Measurements from ENCODE around the gene JPH4.

JPH4 gene

GRCh38 chr14:23522643-23523198 lies 55.9 kb downstream of the JPH4 start:
- no peak for DNase-seq

- DNase-seq, result no peak
These were observed 56.6 kb downstream of the JPH4 start for GRCh38 chr14:23521785-23522640.

GRCh38 chr14:23520899-23521533 lies 57.6 kb downstream of the JPH4 start:
- DNase-seq, result no peak

DNA sequence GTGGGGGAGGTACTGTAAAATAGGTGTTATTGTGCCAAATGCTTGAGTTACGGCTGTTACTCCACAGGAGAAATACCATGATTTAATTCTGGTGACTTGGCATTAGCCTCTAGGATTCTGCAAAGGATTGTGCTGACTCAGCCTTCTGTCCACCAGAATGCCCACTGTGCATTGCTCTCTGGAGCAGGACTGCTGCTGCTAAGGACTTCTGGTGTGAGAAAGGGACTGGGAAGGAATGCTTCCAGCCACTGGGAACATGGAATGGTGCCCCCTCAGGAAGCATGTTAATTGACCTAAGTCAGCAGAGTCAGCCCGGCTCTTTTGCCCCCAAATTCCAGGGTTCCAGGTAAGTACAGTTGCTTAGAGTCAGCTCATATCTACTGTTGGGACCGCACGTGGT lies 59.9 kb downstream of the JPH4 start:
- no peak for DNase-seq
